Measurements from ENCODE around the gene ERC1.
"Not testable (repeated sequence)": the region's sequence is repeated elsewhere in the genome, so short reads cannot be mapped to it uniquely, and the experiment has no call there.

ERC1 gene

DNA sequence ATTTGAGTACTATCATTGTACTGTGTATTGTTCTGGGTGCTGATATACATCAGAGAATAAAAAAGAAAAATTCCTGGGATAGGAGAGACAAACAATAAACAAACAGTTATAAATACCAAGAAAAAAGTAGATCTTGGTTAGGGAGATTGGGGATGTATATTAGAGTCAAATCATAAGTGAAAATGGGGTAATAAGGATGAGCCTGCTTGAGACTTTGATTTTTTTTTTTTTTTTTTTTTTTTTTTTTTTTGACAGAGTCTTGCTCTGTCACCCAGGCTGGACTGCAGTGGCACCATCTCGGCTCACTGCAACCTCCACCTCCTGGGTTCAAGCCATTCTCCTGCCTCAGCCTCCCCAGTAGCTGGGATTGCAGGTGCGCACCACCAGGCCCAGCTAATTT is 108.6 kb downstream of the ERC1 start:
- H3K4me3 ChIP-seq (ENCODE audit: low read length); H3K36me3 ChIP-seq (ENCODE audit: control insufficient read depth, insufficient read depth, low read length); H3K27me3 ChIP-seq (ENCODE audit: control insufficient read depth, insufficient read depth, low read length); H3K4me1 ChIP-seq (ENCODE audit: control insufficient read depth, insufficient read depth, low read length); H3K9ac ChIP-seq (ENCODE audit: low read length); H3K9me3 ChIP-seq (ENCODE audit: control insufficient read depth, low read length): not testable (repeated sequence)

DNA sequence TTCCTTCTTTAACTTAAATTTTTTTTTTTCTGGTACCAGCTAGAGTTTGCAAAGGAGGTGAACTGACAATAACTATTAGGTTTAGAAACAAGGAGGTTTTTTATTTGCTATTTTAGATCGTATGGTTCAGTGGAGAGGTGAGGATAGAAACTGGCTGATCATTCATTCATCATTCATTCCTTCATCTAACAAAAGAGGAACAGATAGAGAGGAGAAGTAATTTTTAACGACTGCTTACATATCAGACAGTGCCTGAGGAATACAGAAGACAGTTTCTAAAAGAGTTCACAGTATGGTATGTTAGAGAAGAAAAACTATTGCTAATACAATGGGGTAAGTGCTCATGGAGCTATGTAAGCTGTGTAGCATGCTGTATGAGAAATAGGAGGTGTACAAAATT is 111.1 kb downstream of the ERC1 start:
- Histone ChIP-seq H3K27me3 (ENCODE audit: control insufficient read depth, insufficient read depth, low read length) (no peaks in the 10 kb centered on the region), H3K4me1 (ENCODE audit: control insufficient read depth, insufficient read depth, low read length) (no peaks in the 10 kb centered on the region), H3K9ac (ENCODE audit: low read length) (no peak overlapping the region), H3K9me3 (ENCODE audit: control insufficient read depth, low read length) (no peaks in the 10 kb centered on the region), H3K36me3 (ENCODE audit: control insufficient read depth, insufficient read depth, low read length) (no peaks in the 10 kb centered on the region), H3K4me3 (ENCODE audit: low read length) (no peak overlapping the region)

DNA sequence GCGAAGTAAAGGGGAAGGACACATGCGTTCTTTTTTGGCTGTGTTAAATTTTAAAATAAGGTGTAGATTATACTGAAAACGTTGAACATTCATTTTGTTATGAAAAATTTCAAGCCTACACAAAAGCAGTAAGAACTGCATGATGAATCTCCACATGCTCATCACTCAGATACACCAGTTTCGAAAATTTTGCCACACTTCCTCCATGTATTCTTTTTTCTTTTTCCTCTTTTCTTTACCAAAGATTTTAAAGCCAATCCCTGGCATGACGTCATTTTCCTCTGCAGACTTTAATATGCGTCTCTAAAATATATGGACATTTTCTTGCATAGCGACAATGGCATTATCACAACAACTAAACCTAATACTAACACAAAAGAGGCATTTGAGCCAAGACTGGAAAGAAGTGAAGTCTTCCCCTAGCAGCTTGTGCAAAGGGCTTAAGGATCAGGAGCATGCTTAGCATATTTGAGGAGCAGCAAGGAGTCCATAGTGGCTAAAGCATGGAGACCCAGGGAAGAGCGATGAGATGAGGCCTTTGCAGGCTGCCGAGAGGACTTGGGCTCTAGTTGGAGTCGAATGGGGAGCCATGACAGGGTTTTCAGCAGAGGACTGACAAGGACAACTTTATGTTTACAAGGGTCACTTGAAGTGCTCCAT is 111.9 kb downstream of the ERC1 start:
- H3K36me3 ChIP-seq (ENCODE audit: control insufficient read depth, insufficient read depth, low read length) = no peaks in the 10 kb centered on the region
- H3K27me3 ChIP-seq (ENCODE audit: control insufficient read depth, insufficient read depth, low read length) = no peaks in the 10 kb centered on the region
- H3K4me1 ChIP-seq (ENCODE audit: control insufficient read depth, insufficient read depth, low read length) = no peaks in the 10 kb centered on the region
- H3K9me3 ChIP-seq (ENCODE audit: control insufficient read depth, low read length) = no peaks in the 10 kb centered on the region
- H3K4me3 ChIP-seq (ENCODE audit: low read length) = no peak overlapping the region
- no peak overlapping the region for H3K9ac ChIP-seq (ENCODE audit: low read length)

DNA sequence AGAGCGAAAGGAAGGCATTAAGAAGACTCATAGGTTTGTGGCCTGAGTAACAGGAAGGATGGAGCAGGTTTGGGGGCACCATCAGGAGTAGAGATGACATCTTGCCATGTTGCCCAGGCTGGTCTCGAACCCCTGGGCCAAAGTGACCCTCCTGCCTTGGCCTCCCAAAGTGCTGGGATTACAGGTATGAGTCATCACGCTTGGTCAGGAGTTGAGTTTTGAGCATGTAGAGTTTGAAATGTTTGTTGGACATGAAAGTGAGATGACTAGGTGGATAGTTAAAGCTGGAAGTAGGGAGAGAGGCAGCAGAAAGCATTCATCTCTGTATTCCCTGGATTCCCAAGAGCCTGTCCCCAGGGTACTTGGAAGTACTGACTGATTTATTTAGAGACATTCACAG is 112.6 kb downstream of the ERC1 start:
- Histone ChIP-seq H3K9ac (ENCODE audit: low read length) (no peak overlapping the region), H3K27me3 (ENCODE audit: control insufficient read depth, insufficient read depth, low read length) (no peaks in the 10 kb centered on the region), H3K36me3 (ENCODE audit: control insufficient read depth, insufficient read depth, low read length) (no peaks in the 10 kb centered on the region), H3K9me3 (ENCODE audit: control insufficient read depth, low read length) (no peaks in the 10 kb centered on the region), H3K4me3 (ENCODE audit: low read length) (no peak overlapping the region), H3K4me1 (ENCODE audit: control insufficient read depth, insufficient read depth, low read length) (no peaks in the 10 kb centered on the region)

DNA sequence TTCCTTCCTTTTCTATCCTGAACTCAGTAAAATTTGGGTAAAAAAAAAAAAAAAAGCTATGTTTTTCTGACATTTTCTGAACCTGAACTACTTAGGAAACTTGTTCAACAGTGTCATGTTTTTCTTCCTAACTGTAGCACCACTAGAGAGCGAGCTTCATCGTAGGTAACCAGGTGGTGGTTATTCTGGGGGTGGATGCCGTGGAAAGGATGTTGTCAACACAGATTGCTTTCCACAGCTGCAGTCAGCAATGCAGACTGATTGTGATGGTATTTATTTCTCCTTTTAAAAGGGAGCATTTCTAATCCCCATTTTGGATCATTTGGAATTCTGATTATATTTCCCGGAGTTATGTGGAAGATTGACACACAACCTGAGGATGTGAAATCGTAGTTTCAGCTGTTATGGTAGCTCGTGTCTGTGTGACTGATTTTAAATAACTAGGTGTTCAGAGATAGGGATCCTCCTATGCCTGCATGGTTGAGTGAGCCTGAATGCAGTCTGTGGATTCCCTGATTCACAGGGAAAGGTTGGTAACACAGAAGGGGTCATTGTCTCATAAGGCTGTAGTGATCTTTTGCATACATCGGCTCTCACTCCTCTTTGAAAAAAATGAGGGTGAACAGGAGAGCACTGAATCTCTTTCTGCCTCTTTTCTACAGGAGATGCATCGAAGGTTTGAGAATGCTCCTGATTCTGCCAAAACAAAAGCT is 113.2 kb downstream of the ERC1 start:
- H3K9ac ChIP-seq (ENCODE audit: low read length) = no peak overlapping the region
- no peaks in the 10 kb centered on the region for H3K4me1 ChIP-seq (ENCODE audit: control insufficient read depth, insufficient read depth, low read length)
- no peaks in the 10 kb centered on the region for H3K36me3 ChIP-seq (ENCODE audit: control insufficient read depth, insufficient read depth, low read length)
- H3K4me3 ChIP-seq (ENCODE audit: low read length) = no peak overlapping the region
- H3K9me3 ChIP-seq (ENCODE audit: control insufficient read depth, low read length) = no peaks in the 10 kb centered on the region
- no peaks in the 10 kb centered on the region for H3K27me3 ChIP-seq (ENCODE audit: control insufficient read depth, insufficient read depth, low read length)

DNA sequence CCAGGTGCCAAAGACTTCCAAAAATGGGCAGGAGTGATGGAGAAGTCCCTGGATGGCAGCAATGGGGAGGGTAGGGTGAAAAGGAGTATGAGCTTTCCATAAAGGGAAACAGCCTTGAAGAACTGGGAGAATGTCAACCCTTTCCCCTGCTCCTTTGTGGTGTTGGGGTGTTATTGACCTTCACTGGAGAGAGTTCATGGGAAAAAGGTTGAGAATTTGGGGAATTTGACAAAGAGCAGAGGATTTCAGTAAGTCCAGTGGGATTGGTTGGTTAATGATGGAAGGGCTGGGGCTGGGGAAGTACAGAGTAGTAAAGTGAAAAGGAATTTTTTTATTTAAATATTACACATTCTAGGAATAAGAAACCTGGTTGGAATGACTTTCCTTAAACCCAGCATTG is 116.6 kb downstream of the ERC1 start:
- H3K27me3 ChIP-seq (ENCODE audit: control insufficient read depth, insufficient read depth, low read length) = no peaks in the 10 kb centered on the region
- no peaks in the 10 kb centered on the region for H3K36me3 ChIP-seq (ENCODE audit: control insufficient read depth, insufficient read depth, low read length)

DNA sequence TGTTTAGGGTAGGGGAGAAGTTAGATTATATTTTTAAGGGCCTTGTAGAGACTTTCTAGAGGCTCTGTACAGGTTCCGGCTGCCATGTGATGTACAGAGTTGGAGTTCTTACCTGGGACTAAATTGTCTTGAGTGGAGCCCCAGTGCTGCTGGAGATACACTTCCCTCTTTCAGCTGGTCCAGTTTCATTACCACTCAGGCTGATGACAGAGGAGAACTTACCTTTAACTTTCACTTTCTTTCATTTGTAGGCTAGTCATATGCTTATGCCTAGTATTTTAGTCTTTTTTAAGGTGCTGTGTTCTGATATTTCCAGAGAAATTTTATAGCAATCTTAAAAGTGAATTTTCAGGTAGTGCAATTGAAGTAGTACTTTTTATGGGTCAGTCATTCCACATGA is 117.3 kb downstream of the ERC1 start:
- no peak overlapping the region for H3K9ac ChIP-seq (ENCODE audit: low read length)
- H3K9me3 ChIP-seq (ENCODE audit: control insufficient read depth, low read length) = no peaks in the 10 kb centered on the region
- H3K4me3 ChIP-seq (ENCODE audit: low read length) = no peak overlapping the region
- no peaks in the 10 kb centered on the region for H3K36me3 ChIP-seq (ENCODE audit: control insufficient read depth, insufficient read depth, low read length)
- no peaks in the 10 kb centered on the region for H3K27me3 ChIP-seq (ENCODE audit: control insufficient read depth, insufficient read depth, low read length)
- no peaks in the 10 kb centered on the region for H3K4me1 ChIP-seq (ENCODE audit: control insufficient read depth, insufficient read depth, low read length)

More for the DNA sequence above, 116.6 kb downstream of the ERC1 start:
- Histone ChIP-seq H3K9ac (ENCODE audit: low read length) (no peak overlapping the region), H3K4me1 (ENCODE audit: control insufficient read depth, insufficient read depth, low read length) (no peaks in the 10 kb centered on the region), H3K9me3 (ENCODE audit: control insufficient read depth, low read length) (no peaks in the 10 kb centered on the region), H3K4me3 (ENCODE audit: low read length) (no peak overlapping the region)

DNA sequence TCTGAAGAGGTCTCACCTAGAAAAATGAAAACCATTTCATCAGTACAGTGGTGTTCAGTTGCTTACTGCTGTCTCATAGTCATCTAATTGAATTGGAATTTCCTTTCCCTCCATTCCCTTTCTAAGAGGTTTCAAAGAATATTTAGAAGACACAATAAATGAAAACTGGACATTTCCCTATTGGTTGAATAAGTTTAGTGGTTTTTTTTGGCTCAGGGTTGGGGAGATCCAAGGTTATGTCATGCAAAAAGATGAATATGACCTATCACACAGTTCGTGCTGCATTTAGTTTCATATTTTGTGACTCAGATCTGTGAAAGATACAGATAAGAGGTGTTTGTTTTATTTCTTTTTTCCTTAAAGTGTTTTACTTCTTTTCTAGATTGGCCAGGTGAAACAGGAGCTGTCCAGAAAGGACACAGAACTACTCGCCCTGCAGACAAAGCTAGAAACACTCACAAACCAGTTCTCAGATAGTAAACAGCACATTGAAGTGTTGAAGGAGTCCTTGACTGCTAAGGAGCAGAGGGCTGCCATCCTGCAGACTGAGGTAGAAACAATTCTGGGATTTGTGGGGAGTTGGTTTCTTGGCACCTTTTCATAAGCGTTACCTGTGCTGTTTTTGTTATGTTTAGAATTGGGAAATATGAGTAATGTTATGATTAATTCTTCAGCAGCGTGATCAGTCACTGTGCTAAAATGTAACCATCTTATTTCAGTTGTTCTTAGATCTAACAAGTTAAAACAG is 124.6 kb downstream of the ERC1 start:
- Histone ChIP-seq H3K27me3 (ENCODE audit: control insufficient read depth, insufficient read depth, low read length) (no peaks in the 10 kb centered on the region), H3K4me3 (ENCODE audit: low read length) (no peak overlapping the region), H3K9me3 (ENCODE audit: control insufficient read depth, low read length) (no peaks in the 10 kb centered on the region), H3K36me3 (ENCODE audit: control insufficient read depth, insufficient read depth, low read length) (no peaks in the 10 kb centered on the region), H3K4me1 (ENCODE audit: control insufficient read depth, insufficient read depth, low read length) (no peaks in the 10 kb centered on the region), H3K9ac (ENCODE audit: low read length) (no peak overlapping the region)

DNA sequence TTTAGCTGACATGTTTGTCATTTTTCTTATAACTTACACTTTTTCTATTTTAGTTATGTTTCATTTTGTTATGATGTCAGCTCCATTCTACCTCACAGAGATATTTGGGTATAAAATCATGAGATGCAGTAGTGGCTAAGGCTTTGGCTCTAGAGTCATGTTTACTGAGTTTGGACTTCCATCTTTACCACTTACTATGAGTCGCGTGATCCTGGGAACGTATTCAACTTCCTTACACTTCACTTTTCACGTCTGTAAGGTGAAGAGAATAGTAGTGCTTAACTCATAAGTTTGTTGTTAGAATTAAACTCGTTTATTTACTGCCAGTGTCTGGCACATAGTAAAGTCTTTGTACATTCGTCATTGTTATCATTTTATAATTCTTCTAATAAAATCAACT is 126.3 kb downstream of the ERC1 start:
- Histone ChIP-seq H3K36me3 (ENCODE audit: control insufficient read depth, insufficient read depth, low read length) (no peaks in the 10 kb centered on the region), H3K4me3 (ENCODE audit: low read length) (no peak overlapping the region), H3K27me3 (ENCODE audit: control insufficient read depth, insufficient read depth, low read length) (no peaks in the 10 kb centered on the region), H3K4me1 (ENCODE audit: control insufficient read depth, insufficient read depth, low read length) (no peaks in the 10 kb centered on the region), H3K9me3 (ENCODE audit: control insufficient read depth, low read length) (no peaks in the 10 kb centered on the region), H3K9ac (ENCODE audit: low read length) (no peak overlapping the region)

DNA sequence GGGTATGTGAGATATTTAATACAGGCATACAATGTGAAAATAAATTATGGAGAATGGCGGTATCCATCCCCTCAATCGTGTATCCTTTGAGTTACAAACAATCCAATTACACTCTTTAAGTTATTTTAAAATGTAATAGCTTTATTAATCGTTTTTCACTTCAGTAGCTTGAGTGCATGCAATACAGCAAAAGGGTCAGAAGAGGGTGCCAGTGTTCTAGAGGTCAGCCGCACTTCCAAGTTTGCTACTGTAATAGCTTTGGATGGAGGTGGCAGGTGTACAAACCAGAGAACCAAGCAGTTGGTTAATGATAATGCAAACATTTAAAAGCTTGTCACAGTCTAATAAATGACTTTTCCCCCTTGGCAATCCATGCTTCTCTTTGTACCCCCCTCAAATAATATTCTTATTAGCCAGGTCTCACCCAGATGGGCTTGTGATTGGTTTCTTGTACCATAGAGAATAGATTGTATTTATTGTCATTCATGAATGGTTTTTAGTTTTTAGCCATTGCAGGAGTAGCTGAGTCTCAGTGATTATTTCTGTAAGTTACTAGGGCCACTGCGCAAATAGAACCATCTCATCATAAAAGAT is 127.0 kb downstream of the ERC1 start:
- Histone ChIP-seq H3K4me1 (ENCODE audit: control insufficient read depth, insufficient read depth, low read length) (no peaks in the 10 kb centered on the region), H3K4me3 (ENCODE audit: low read length) (no peak overlapping the region)

DNA sequence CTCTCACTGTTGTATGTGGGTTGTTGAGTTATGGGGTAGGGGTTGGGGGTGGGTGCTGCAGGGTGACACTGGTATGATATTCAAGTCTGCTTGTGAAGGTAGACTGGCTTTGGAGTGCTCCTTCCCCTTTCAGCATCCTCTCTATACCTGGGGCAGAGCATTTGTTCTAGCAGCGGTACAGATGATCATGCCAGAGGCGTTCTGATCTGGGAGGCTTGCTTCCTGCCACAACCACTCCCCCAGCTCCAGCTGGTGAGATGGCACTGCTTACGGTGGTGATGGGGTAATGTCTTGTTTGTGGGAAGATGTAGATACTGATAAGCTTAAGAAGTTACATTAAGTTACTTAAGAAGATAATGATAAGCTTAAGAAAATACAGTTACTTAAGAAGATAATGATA is 131.8 kb downstream of the ERC1 start:
- no peaks in the 10 kb centered on the region for H3K4me1 ChIP-seq (ENCODE audit: control insufficient read depth, insufficient read depth, low read length)
- H3K9me3 ChIP-seq (ENCODE audit: control insufficient read depth, low read length) = no peaks in the 10 kb centered on the region
- H3K36me3 ChIP-seq (ENCODE audit: control insufficient read depth, insufficient read depth, low read length) = no peaks in the 10 kb centered on the region
- no peaks in the 10 kb centered on the region for H3K27me3 ChIP-seq (ENCODE audit: control insufficient read depth, insufficient read depth, low read length)
- H3K4me3 ChIP-seq (ENCODE audit: low read length) = no peak overlapping the region
- no peak overlapping the region for H3K9ac ChIP-seq (ENCODE audit: low read length)

More for the DNA sequence above, 127.0 kb downstream of the ERC1 start:
- H3K9ac ChIP-seq (ENCODE audit: low read length) = no peak overlapping the region
- no peaks in the 10 kb centered on the region for H3K9me3 ChIP-seq (ENCODE audit: control insufficient read depth, low read length)
- no peaks in the 10 kb centered on the region for H3K36me3 ChIP-seq (ENCODE audit: control insufficient read depth, insufficient read depth, low read length)
- no peaks in the 10 kb centered on the region for H3K27me3 ChIP-seq (ENCODE audit: control insufficient read depth, insufficient read depth, low read length)

DNA sequence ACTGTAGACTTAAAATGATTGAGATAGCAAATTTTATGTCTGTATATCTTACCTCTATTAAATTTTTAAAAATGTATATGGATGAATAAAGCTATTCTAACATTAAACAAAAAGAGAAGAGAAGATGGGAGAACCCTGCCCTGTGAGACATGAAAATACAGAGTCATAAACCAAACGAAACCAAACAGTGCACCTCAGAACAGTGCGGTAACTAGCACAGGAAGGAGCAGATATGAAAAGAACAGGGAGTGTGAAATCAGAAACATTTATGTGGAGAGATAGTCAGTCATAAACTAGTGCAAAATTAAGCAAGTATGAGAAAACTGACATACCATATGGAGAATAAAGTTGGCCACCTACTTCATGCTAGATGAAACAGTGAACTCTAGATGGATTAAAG is 135.1 kb downstream of the ERC1 start:
- H3K9ac ChIP-seq (ENCODE audit: low read length) = no peak overlapping the region
- no peaks in the 10 kb centered on the region for H3K27me3 ChIP-seq (ENCODE audit: control insufficient read depth, insufficient read depth, low read length)
- H3K36me3 ChIP-seq (ENCODE audit: control insufficient read depth, insufficient read depth, low read length) = no peaks in the 10 kb centered on the region
- no peaks in the 10 kb centered on the region for H3K9me3 ChIP-seq (ENCODE audit: control insufficient read depth, low read length)
- no peak overlapping the region for H3K4me3 ChIP-seq (ENCODE audit: low read length)
- peaks cover 17% of the 10 kb centered on the region for H3K4me1 ChIP-seq (ENCODE audit: control insufficient read depth, insufficient read depth, low read length)
